HG02852 (cell line): ENCODE results near the gene CDKN1A.
"Not testable (repeated sequence)": the region's sequence is repeated elsewhere in the genome, so short reads cannot be mapped to it uniquely, and the experiment has no call there.

Experiments used
- ATAC-seq: cut with Tn5 transposase; IDR thresholded peaks from one replicate; pipeline ENCODE4 v1.9.1; 2021; ENCODE audit warnings: mild to moderate bottlenecking, moderate library complexity; ENCODE audit not compliant: unreplicated experiment

CDKN1A gene

GRCh38 chr6:36694616-36695015, 16.1 kb downstream of the CDKN1A start:
- ATAC-seq: no peak

GRCh38 chr6:36695414-36695813, 16.9 kb downstream of the CDKN1A start:
- no peak for ATAC-seq

- ATAC-seq: no peak
These were observed 19.0 kb downstream of the CDKN1A start, which contains the start of gene RAB44 for GRCh38 chr6:36697481-36697903. Gene RAB44 (plus strand): TSS chr6:36697826. CDS start chr6:36704236, 6,410 bp downstream.

GRCh38 chr6:36698196-36698595, 19.7 kb downstream of the CDKN1A start:
- no peak for ATAC-seq

GRCh38 chr6:36698871-36699271, 20.4 kb downstream of the CDKN1A start:
- ATAC-seq: no peak

- ATAC-seq: no peak
These were observed 20.8 kb downstream of the CDKN1A start for GRCh38 chr6:36699348-36699747.

GRCh38 chr6:36700071-36700812, 21.7 kb downstream of the CDKN1A start:
- no peak for ATAC-seq

GRCh38 chr6:36700831-36701230, 22.3 kb downstream of the CDKN1A start:
- no peak for ATAC-seq

GRCh38 chr6:36701401-36701991, 23.0 kb downstream of the CDKN1A start:
- ATAC-seq: no peak

GRCh38 chr6:36702656-36703055, 24.1 kb downstream of the CDKN1A start:
- no peak for ATAC-seq

GRCh38 chr6:36703081-36703606, 24.6 kb downstream of the CDKN1A start:
- ATAC-seq: no peak

- ATAC-seq: no peak
These were observed 25.5 kb downstream of the CDKN1A start for GRCh38 chr6:36703982-36704381.

- ATAC-seq: not testable (repeated sequence)
These were observed 26.6 kb downstream of the CDKN1A start for GRCh38 chr6:36704961-36705577.

- no peak for ATAC-seq
These were observed 27.8 kb downstream of the CDKN1A start for GRCh38 chr6:36706339-36706738.

GRCh38 chr6:36712816-36713215, 34.3 kb downstream of the CDKN1A start:
- no peak for ATAC-seq

- no peak for ATAC-seq
These were observed 35.3 kb downstream of the CDKN1A start for GRCh38 chr6:36713846-36714245.

- ATAC-seq: no peak
These were observed 36.0 kb downstream of the CDKN1A start for GRCh38 chr6:36714511-36714910.

GRCh38 chr6:36715469-36715868, 37.0 kb downstream of the CDKN1A start:
- ATAC-seq: no peak

GRCh38 chr6:36716476-36717093, 38.1 kb downstream of the CDKN1A start:
- ATAC-seq: no peak

GRCh38 chr6:36717231-36717825, 38.8 kb downstream of the CDKN1A start:
- ATAC-seq: no peak
